HEK293T (cell line): ENCODE results near the gene AGAP1.

Experiments used
- BHLHE40 ChIP-seq: fragments of 450-650 bp; IDR thresholded peaks from 2 replicates; pipeline ENCODE4 v1.6.1; 2016; ENCODE audit warnings: mild to moderate bottlenecking, moderate library complexity, borderline replicate concordance
- CTBP1 ChIP-seq: fragments of 450-650 bp; IDR thresholded peaks from 2 replicates; pipeline ENCODE4 v1.6.1; 2016; ENCODE audit warnings: borderline replicate concordance
- ELF4 ChIP-seq: fragments of 450-650 bp; IDR thresholded peaks from 2 replicates; pipeline ENCODE4 v1.6.1; 2017; ENCODE audit warnings: antibody characterized with exemption
- FOXA1 ChIP-seq: fragments of 450-650 bp; IDR thresholded peaks from 2 replicates; pipeline ENCODE4 v1.6.1; 2016; ENCODE audit warnings: mild to moderate bottlenecking
- FOXK2 ChIP-seq: fragments of 450-650 bp; IDR thresholded peaks from 2 replicates; pipeline ENCODE4 v1.6.1; 2016; ENCODE audit warnings: mild to moderate bottlenecking
- FOXM1 ChIP-seq: fragments of 450-650 bp; IDR thresholded peaks from 2 replicates; pipeline ENCODE4 v1.6.1; 2017; ENCODE audit warnings: mild to moderate bottlenecking, borderline replicate concordance
- HDGF ChIP-seq: fragments of 450-650 bp; IDR thresholded peaks from 2 replicates; pipeline ENCODE4 v1.6.1; 2017; ENCODE audit warnings: antibody characterized with exemption, borderline replicate concordance
- L3MBTL2 ChIP-seq: fragments of 450-650 bp; conservative IDR thresholded peaks from 2 replicates; pipeline ENCODE4 v1.6.1; 2016; ENCODE audit warnings: mild to moderate bottlenecking
- NFRKB ChIP-seq: fragments of 450-650 bp; IDR thresholded peaks from 2 replicates; pipeline ENCODE4 v1.6.1; 2016; ENCODE audit warnings: mild to moderate bottlenecking, moderate library complexity
- SP1 ChIP-seq: fragments of 450-650 bp; IDR thresholded peaks from 2 replicates; pipeline ENCODE4 v1.6.1; 2017
- SUZ12 ChIP-seq: fragments of 450-650 bp; IDR thresholded peaks from 2 replicates; pipeline ENCODE4 v1.6.1; 2016; ENCODE audit warnings: mild to moderate bottlenecking
- TARDBP ChIP-seq: fragments of 450-650 bp; IDR thresholded peaks from 2 replicates; pipeline ENCODE4 v1.6.1; 2016
- ZNF384 ChIP-seq: fragments of 450-650 bp; IDR thresholded peaks from 2 replicates; pipeline ENCODE4 v1.6.1; 2016

- TF ChIP-seq L3MBTL2 (no peak), FOXA1 (no peak), FOXM1 (no peak), BHLHE40 (no peak), CTBP1 (no peak), TARDBP (no peak), SP1 (no peak), ELF4 (no peak), SUZ12 (no peak), HDGF (no peak), ZNF384 (no peak), NFRKB (no peak), FOXK2 (no peak)
Measured at GRCh38 chr2:235675678-235676535, 182.1 kb downstream of the AGAP1 start.
